Lung (tissue), 12 donors: ENCODE data around the gene CAMK1D. TPM values are rescaled to one million over a fixed set of nuclear protein-coding genes. Genes with fewer than 3 reads are reported as not detected.

Source experiments
- ATAC-seq: fragments of 200-7000 bp; cut with Tn5 transposase; one replicate; pipeline ENCODE4 v1.9.1; 2020; ENCODE audit warnings: moderate number of reproducible peaks; ENCODE audit not compliant: insufficient read depth, low FRiP score
- DNase-seq, 3 donors: peaks; one replicate each; pipeline ENCODE4 v3.0.0-alpha.2; 2013 to 2017
- H3K27ac ChIP-seq, 2 donors: one replicate each; pipeline ENCODE4 v1.5.1; 2013; ENCODE audit warnings: mild to moderate bottlenecking in 2 of 2, moderate library complexity in 2 of 2, control low read depth in 1 of 2, inconsistent platforms in 1 of 2, low read depth in 1 of 2, low read length in 1 of 2
- H3K27me3 ChIP-seq, 3 donors: one replicate each; pipeline ENCODE4 v1.5.1; 2013; ENCODE audit warnings: low read length in 2 of 3; ENCODE audit not compliant: control insufficient read depth in 3 of 3, insufficient read depth in 3 of 3
- H3K36me3 ChIP-seq, 4 donors: one replicate each; pipeline ENCODE4 v1.5.1; 2013; ENCODE audit warnings: low read length in 4 of 4, mild to moderate bottlenecking in 1 of 4, moderate library complexity in 1 of 4; ENCODE audit not compliant: control insufficient read depth in 4 of 4, insufficient read depth in 4 of 4
- H3K4me1 ChIP-seq, 5 donors: one replicate each; pipeline ENCODE4 v1.5.1; 2013; ENCODE audit warnings: low read length in 5 of 5, mild to moderate bottlenecking in 2 of 5, moderate library complexity in 1 of 5; ENCODE audit not compliant: control insufficient read depth in 5 of 5, insufficient read depth in 5 of 5
- H3K4me3 ChIP-seq: one replicate; pipeline ENCODE4 v1.5.1; 2013; ENCODE audit warnings: mild to moderate bottlenecking, control low read depth, moderate library complexity
- H3K9ac ChIP-seq, 2 donors: one replicate each; pipeline ENCODE4 v1.5.1; 2013; ENCODE audit warnings: low read length in 2 of 2, control low read depth in 1 of 2; ENCODE audit not compliant: insufficient read depth in 1 of 2
- H3K9me3 ChIP-seq, 4 donors: one replicate each; pipeline ENCODE4 v1.5.1; 2013; ENCODE audit warnings: low read length in 3 of 4, mild to moderate bottlenecking in 1 of 4, moderate library complexity in 1 of 4; ENCODE audit not compliant: control insufficient read depth in 4 of 4, insufficient read depth in 3 of 4
- CTCF ChIP-seq: IDR thresholded peaks from 2 replicates; pipeline ENCODE4 v1.5.1; 2012; ENCODE audit warnings: mild to moderate bottlenecking; ENCODE audit errors: control extremely low read depth, extremely low read depth
- WGBS, 2 donors: extraction: QIAGEN DNeasy Blood & Tissue Kit; methylation state at CpG; one replicate each; pipeline ENCODE4 v1.1.7; 2013; 5-methylcytosine and 5-hydroxymethylcytosine counted together
- polyA plus RNA-seq, 2 donors: library from polyadenylated mRNA; stranded (reverse); fragments of 200-250 nt; gene quantifications; one replicate each; pipeline ENCODE4 v1.2.1, GENCODE V29; 2013
- total RNA-seq, 2 donors: library from RNA; depleted of rRNA in 1 of 2; stranded (reverse); fragments of >200 nt in 1 of 2; gene quantifications; one replicate each; pipeline ENCODE4 v1.2.1, GENCODE V29; 2014 to 2021
- donor health status: control.
- donor health status: control.
- donor health status: Bipolar disorder and iron deficiency.
- donor health status: healthy.
- donor health status: DM: yes; HTN: yes; CAD: no.

Gene CAMK1D
- total and polyA plus RNA-seq, 4 donors, result 3.2 to 37.4 (median 7.0) TPM

GRCh38 chr10:12564173-12564572 lies 214.8 kb downstream of the CAMK1D start:
- TF ChIP-seq CTCF, result no peak
- no peak overlapping the region for H3K27ac ChIP-seq
- H3K4me1 ChIP-seq, result no peaks in the 10 kb centered on the region
- 66 to 83% methylated on average over 2 of the region's 2 CpGs for WGBS, 2 donors
- DNase-seq (no peak), ATAC-seq (no peak)
- H3K4me3 ChIP-seq, result no peak overlapping the region
- no peaks in the 10 kb centered on the region for H3K36me3 ChIP-seq
- no peak overlapping the region for H3K9ac ChIP-seq
- H3K9me3 ChIP-seq, result no peaks in the 10 kb centered on the region
- H3K27me3 ChIP-seq, result peaks cover 0 to 9% (median 4%) of the 10 kb centered on the region in 3 donors

- no peaks in the 10 kb centered on the region for H3K36me3 ChIP-seq
- H3K4me3 ChIP-seq, result no peak overlapping the region
- DNase-seq (no peak), ATAC-seq (peak; percentile 11)
- no peak overlapping the region for H3K9ac ChIP-seq
- WGBS, 2 donors, result 81 to 90% methylated on average over 20 of the region's 20 CpGs
- no peaks in the 10 kb centered on the region for H3K9me3 ChIP-seq
- H3K4me1 ChIP-seq, result no peaks in the 10 kb centered on the region
- peaks cover 0 to 10% (median 4%) of the 10 kb centered on the region in 3 donors for H3K27me3 ChIP-seq
- no peak overlapping the region for H3K27ac ChIP-seq
- TF ChIP-seq CTCF, result no peak
Observed at GRCh38 chr10:12566161-12567115, 217.1 kb downstream of the CAMK1D start.

- Histone ChIP-seq H3K9ac (no peak overlapping the region), H3K36me3 (no peaks in the 10 kb centered on the region), H3K9me3 (peaks cover 0 to 3% (median 0%) of the 10 kb centered on the region in 4 donors), H3K27ac (no peak overlapping the region), H3K4me3 (no peak overlapping the region), H3K4me1 (no peaks in the 10 kb centered on the region), H3K27me3 (peaks cover 0 to 11% (median 9%) of the 10 kb centered on the region in 3 donors)
- no peak for TF ChIP-seq CTCF
- ATAC-seq (no peak), DNase-seq (no peak)
- WGBS, 2 donors, result 78 to 79% methylated on average over 7 of the region's 7 CpGs
Observed at GRCh38 chr10:12568391-12569009, 219.2 kb downstream of the CAMK1D start.
